SU-DHL-6 (cell line): ENCODE results near the gene RBFOX1.

Experiments used
- H2AFZ ChIP-seq: fragments of 200-600 bp; sonication (generic); 2 replicates; pipeline ENCODE4 v1.6.1; 2014; ENCODE audit warnings: low read depth, mild to moderate bottlenecking, moderate library complexity, mixed read lengths, antibody characterized with exemption, low read length; ENCODE audit not compliant: severe bottlenecking
- H3F3A ChIP-seq: fragments of 200-600 bp; shearing (Covaris generic); 2 replicates; pipeline ENCODE4 v1.6.0; 2016; ENCODE audit warnings: antibody characterized with exemption, mild to moderate bottlenecking; ENCODE audit not compliant: insufficient read depth
- H3K27ac ChIP-seq: fragments of 200-600 bp; sonication (generic); 2 replicates; pipeline ENCODE4 v1.5.1; 2016; ENCODE audit warnings: low read depth, mild to moderate bottlenecking, low read length, moderate library complexity, mixed read lengths
- H3K27me3 ChIP-seq: fragments of 200-600 bp; sonication (generic), shearing (Covaris generic); 2 replicates; pipeline ENCODE4 v1.6.0; 2014; ENCODE audit warnings: mild to moderate bottlenecking, low read length
- H3K36me3 ChIP-seq: fragments of 200-600 bp; sonication (generic); 2 replicates; pipeline ENCODE4 v1.6.1; 2014; ENCODE audit warnings: mild to moderate bottlenecking, low read length, mixed read lengths
- H3K4me2 ChIP-seq: fragments of 300-600, 200-600 bp; shearing (Covaris generic), sonication (generic); 2 replicates; pipeline ENCODE4 v1.6.0; 2014; ENCODE audit warnings: low read length, low read depth, mild to moderate bottlenecking; ENCODE audit not compliant: poor library complexity, severe bottlenecking
- H3K4me3 ChIP-seq: fragments of 200-600 bp; sonication (generic); 2 replicates; pipeline ENCODE4 v1.5.1; 2014; ENCODE audit warnings: antibody characterized with exemption, low read length, mild to moderate bottlenecking, mixed read lengths; ENCODE audit not compliant: insufficient read depth, poor library complexity, severe bottlenecking
- H3K79me2 ChIP-seq: fragments of 200-600 bp; sonication (generic); 2 replicates; pipeline ENCODE4 v1.6.1; 2014; ENCODE audit warnings: mild to moderate bottlenecking, low read length, moderate library complexity; ENCODE audit not compliant: insufficient read depth
- H3K9ac ChIP-seq: fragments of 200-600 bp; sonication (generic); 2 replicates; pipeline ENCODE4 v1.7.0; 2014; ENCODE audit warnings: mild to moderate bottlenecking, low read length
- H3K9me2 ChIP-seq: fragments of 200-600 bp; sonication (generic); replicated peaks from 2 replicates; pipeline ENCODE4 v1.6.1; 2014; ENCODE audit warnings: low read length; ENCODE audit not compliant: insufficient read depth
- H3K9me3 ChIP-seq: fragments of 200-600 bp; sonication (generic); 2 replicates; pipeline ENCODE4 v1.6.1; 2014; ENCODE audit warnings: low read length, mixed read lengths; ENCODE audit not compliant: insufficient read depth
- H4K20me1 ChIP-seq: fragments of 200-600 bp; sonication (generic); 2 replicates; pipeline ENCODE4 v1.6.1; 2014; ENCODE audit warnings: low read depth, mild to moderate bottlenecking, antibody characterized with exemption, low read length, moderate library complexity, mixed read lengths
- CTCF ChIP-seq: fragments of 200-600 bp; sonication (generic); IDR thresholded peaks from one replicate; pipeline ENCODE4 v1.5.1; 2017; ENCODE audit warnings: antibody characterized with exemption, mild to moderate bottlenecking, low read length, moderate library complexity; ENCODE audit not compliant: insufficient read depth, poor library complexity, severe bottlenecking
- EZH2phosphoT487 ChIP-seq: fragments of 200-600 bp; sonication (generic), shearing (Covaris generic); conservative IDR thresholded peaks from 2 replicates; pipeline ENCODE4 v1.6.1; 2018; ENCODE audit warnings: mild to moderate bottlenecking, antibody characterized with exemption, low read length, moderate library complexity, mixed read lengths

RBFOX1 gene

GRCh38 chr16:7319514-7319913, 13.1 kb upstream of the RBFOX1 start:
- H3F3A ChIP-seq, result no peaks in the 10 kb centered on the region
- no peak overlapping the region for H3K27ac ChIP-seq
- H3K4me3 ChIP-seq, result no peak overlapping the region
- H3K27me3 ChIP-seq, result no peaks in the 10 kb centered on the region; the same call in 1 of the 2 replicates
- H3K9me3 ChIP-seq, result no peaks in the 10 kb centered on the region
- no peaks in the 10 kb centered on the region for H4K20me1 ChIP-seq
- no peak for TF ChIP-seq CTCF
- no peak for TF ChIP-seq EZH2phosphoT487
- no peaks in the 10 kb centered on the region for H3K79me2 ChIP-seq
- H3K4me2 ChIP-seq, result no peak overlapping the region
- H3K36me3 ChIP-seq, result no peaks in the 10 kb centered on the region
- H3K9ac ChIP-seq, result no peak overlapping the region
- no peak overlapping the region for H2AFZ ChIP-seq
- no peaks in the 10 kb centered on the region for H3K9me2 ChIP-seq

DNA sequence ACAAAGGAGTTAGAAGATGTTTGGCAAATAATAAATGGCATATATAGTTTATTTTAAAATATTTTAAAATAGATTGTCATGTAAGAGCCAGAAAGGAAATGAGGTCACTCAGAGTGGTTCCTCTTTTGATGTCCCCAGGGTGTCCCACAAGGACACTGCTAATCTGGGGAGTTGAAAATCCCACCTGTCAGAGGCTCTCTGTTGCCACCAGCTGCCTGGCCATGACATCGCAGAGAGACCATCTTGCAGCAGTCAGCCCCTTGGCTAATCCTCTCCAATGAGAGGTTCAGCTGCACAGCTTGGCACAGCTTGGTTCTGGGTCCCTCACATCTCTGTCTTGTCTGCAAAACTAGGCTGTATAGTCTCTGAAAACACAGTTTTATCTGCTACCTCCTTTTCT, 11.0 kb upstream of the RBFOX1 start:
- Histone ChIP-seq H3K4me2 (no peak overlapping the region), H4K20me1 (no peaks in the 10 kb centered on the region), H3K27ac (no peak overlapping the region), H3K4me3 (no peak overlapping the region), H3K9me3 (no peaks in the 10 kb centered on the region), H3K9me2 (no peaks in the 10 kb centered on the region), H3K79me2 (no peaks in the 10 kb centered on the region), H3K27me3 (no peaks in the 10 kb centered on the region; the same call in 1 of the 2 replicates), H3K36me3 (no peaks in the 10 kb centered on the region), H3F3A (no peaks in the 10 kb centered on the region), H3K9ac (no peak overlapping the region), H2AFZ (no peak overlapping the region)
- no peak for TF ChIP-seq CTCF
- no peak for TF ChIP-seq EZH2phosphoT487

GRCh38 chr16:7324321-7324720, 8.3 kb upstream of the RBFOX1 start:
- no peaks in the 10 kb centered on the region for H4K20me1 ChIP-seq
- TF ChIP-seq EZH2phosphoT487 (no peak), CTCF (no peak)
- H3K27ac ChIP-seq, result no peak overlapping the region
- H3K27me3 ChIP-seq, result no peaks in the 10 kb centered on the region; the same call in 1 of the 2 replicates
- H3K9ac ChIP-seq, result no peak overlapping the region
- H3K9me2 ChIP-seq, result no peaks in the 10 kb centered on the region
- no peak overlapping the region for H2AFZ ChIP-seq
- no peaks in the 10 kb centered on the region for H3F3A ChIP-seq
- H3K4me3 ChIP-seq, result no peak overlapping the region
- no peaks in the 10 kb centered on the region for H3K79me2 ChIP-seq
- H3K9me3 ChIP-seq, result no peaks in the 10 kb centered on the region
- H3K36me3 ChIP-seq, result no peaks in the 10 kb centered on the region
- H3K4me2 ChIP-seq, result no peak overlapping the region

- no peaks in the 10 kb centered on the region for H3K36me3 ChIP-seq
- no peak for TF ChIP-seq CTCF
- no peak for TF ChIP-seq EZH2phosphoT487
- H3K9me2 ChIP-seq, result no peaks in the 10 kb centered on the region
Observed at GRCh38 chr16:7325834-7326233, 6.8 kb upstream of the RBFOX1 start.

More at GRCh38 chr16:7325834-7326233, 6.8 kb upstream of the RBFOX1 start:
- Histone ChIP-seq H3K9me3 (no peaks in the 10 kb centered on the region), H2AFZ (no peak overlapping the region), H4K20me1 (no peaks in the 10 kb centered on the region), H3K4me2 (no peak overlapping the region), H3K27ac (no peak overlapping the region), H3K4me3 (no peak overlapping the region), H3K9ac (no peak overlapping the region), H3K79me2 (no peaks in the 10 kb centered on the region), H3F3A (no peaks in the 10 kb centered on the region), H3K27me3 (no peaks in the 10 kb centered on the region; the same call in 1 of the 2 replicates)
